HepG2 (cell line): Measurements from ENCODE around the gene OSBPL2. TPM values are rescaled to one million over a fixed set of nuclear protein-coding genes. Genes with fewer than 3 reads are reported as not detected.

Experiments
- ATAC-seq: fragments of 200-7000 bp; cut with Tn5 transposase; 3 replicates; pipeline ENCODE4 v1.9.1; 2020; ENCODE audit warnings: mild to moderate bottlenecking, moderate library complexity
- BruUV-seq: library from RNA; stranded (reverse); fragments of 400-500 nt; replicated peaks from 2 replicates; lab custom pipeline; 2021; lab: Mats Ljungman, UMichigan
- CTCF ChIA-PET: fragments of 300-600 bp; formaldehyde crosslinking; extraction: SDS; loops from one replicate; lab custom pipeline; 2021; ENCODE audit warnings: low total read pairs, inconsistent platforms, low intra/inter-chr PET ratio; lab: Yijun Ruan, JAX
- POLR2A ChIA-PET: fragments of 350-600 bp; sonication (Branson Sonifier 250); formaldehyde crosslinking; loops from one replicate; lab custom pipeline; 2020; ENCODE audit warnings: antibody characterized with exemption, inconsistent platforms; lab: Yijun Ruan, JAX
- DNase-seq: peaks from one replicate; pipeline ENCODE4 v3.0.0-alpha.2; 2015; ENCODE audit warnings: low spot score
- FAIRE-seq: peaks from 3 replicates; lab custom pipeline; 2011; peaks lifted over from hg19 to GRCh38; lab: Jason Lieb, UNC
- H2AFZ ChIP-seq: one replicate; pipeline ENCODE4 v1.6.1; 2011; ENCODE audit warnings: low read length, inconsistent platforms
- H3K27ac ChIP-seq: fragments of 300-600 bp; 3 replicates; pipeline ENCODE4 v1.8.0; 2011; ENCODE audit warnings: mixed run types, mild to moderate bottlenecking, mixed read lengths, low read length, inconsistent platforms; ENCODE audit not compliant: insufficient read depth; ENCODE audit errors: extremely low read length
- H3K27me3 ChIP-seq, 2 experiments: fragments of 200-600 bp in 1 of 2; 2 replicates in 1 of 2; 3 replicates in 1 of 2; pipeline versions ENCODE4 v1.6.0 to v1.8.0; 2011; ENCODE audit warnings: low read length in 2 of 2, mild to moderate bottlenecking in 2 of 2, moderate library complexity in 2 of 2, inconsistent platforms in 1 of 2; ENCODE audit not compliant: insufficient read depth in 2 of 2, control insufficient read depth in 1 of 2
- H3K36me3 ChIP-seq, 2 experiments: fragments of 200-600 bp in 1 of 2; replicated peaks in 1 of 2; 2 replicates in 1 of 2; 3 replicates in 1 of 2; pipeline versions ENCODE4 v1.5.1 to v1.8.0; 2011; ENCODE audit warnings: low read length in 2 of 2, inconsistent platforms in 1 of 2; ENCODE audit not compliant: insufficient read depth in 2 of 2, control insufficient read depth in 1 of 2
- H3K4me1 ChIP-seq: 2 replicates; pipeline ENCODE4 v1.5.1; 2012; ENCODE audit warnings: low read length, inconsistent platforms; ENCODE audit not compliant: insufficient read depth
- H3K4me2 ChIP-seq: 2 replicates; pipeline ENCODE4 v1.6.0; 2011; ENCODE audit warnings: low read depth, low read length, inconsistent platforms
- H3K4me3 ChIP-seq, 3 experiments: fragments of 200-600 bp in 1 of 3; sonication (generic), shearing (Covaris generic) in 1 of 3; replicated peaks in 1 of 3; 2 replicates each; pipeline ENCODE4 v1.5.1; 2011 to 2016; ENCODE audit warnings: low read length in 3 of 3, inconsistent platforms in 2 of 3, low read depth in 2 of 3, mild to moderate bottlenecking in 2 of 3, control low read depth in 1 of 3, mixed read lengths in 1 of 3; ENCODE audit not compliant: insufficient read depth in 1 of 3
- H3K79me2 ChIP-seq: one replicate; pipeline ENCODE4 v1.6.1; 2011; ENCODE audit warnings: low read length, inconsistent platforms; ENCODE audit not compliant: insufficient read depth
- H3K9ac ChIP-seq: 2 replicates; pipeline ENCODE4 v1.6.0; 2011; ENCODE audit warnings: mild to moderate bottlenecking, low read depth, low read length, inconsistent platforms; ENCODE audit not compliant: insufficient read depth
- H3K9me3 ChIP-seq: 2 replicates; pipeline ENCODE4 v1.5.1; 2012; ENCODE audit warnings: mild to moderate bottlenecking, low read length
- H4K20me1 ChIP-seq: 2 replicates; pipeline ENCODE4 v1.6.0; 2011; ENCODE audit warnings: inconsistent platforms, mild to moderate bottlenecking, low read length, moderate library complexity; ENCODE audit not compliant: insufficient read depth
- FOXA1 ChIP-seq, 2 experiments: fragments of 450-650 bp in 1 of 2; sonication (generic) in 1 of 2; formaldehyde crosslinking in 1 of 2; IDR thresholded peaks; 2 replicates each; pipeline versions ENCODE4 v1.4.0 to v1.6.1; 2016 to 2020; ENCODE audit warnings: missing genetic modification reagents in 1 of 2
- MAFG ChIP-seq: sonication (generic); formaldehyde crosslinking; IDR thresholded peaks from 2 replicates; pipeline ENCODE4 v1.5.1; 2020; ENCODE audit warnings: mild to moderate bottlenecking, missing genetic modification reagents
- NFKBIZ ChIP-seq: IDR thresholded peaks from 2 replicates; pipeline ENCODE4 v1.6.1; 2018; ENCODE audit warnings: missing genetic modification reagents, missing compliant biosample characterization
- STAG1 ChIP-seq: sonication (generic); formaldehyde crosslinking; IDR thresholded peaks from 2 replicates; pipeline ENCODE4 v1.4.0; 2020; ENCODE audit warnings: missing genetic modification reagents
- ZNF660 ChIP-seq: sonication (generic); formaldehyde crosslinking; IDR thresholded peaks from 2 replicates; pipeline ENCODE4 v1.5.1; 2020; ENCODE audit warnings: mild to moderate bottlenecking, low read depth, missing genetic modification reagents, borderline replicate concordance
- ZNF672 ChIP-seq: sonication (generic); formaldehyde crosslinking; IDR thresholded peaks from 2 replicates; pipeline ENCODE4 v1.8.1; 2022; ENCODE audit warnings: missing genetic modification reagents
- WGBS: methylation state at CpG from one replicate; pipeline ENCODE4 v1.1.6; 2017; ENCODE audit warnings: low lambda C conversion rate; 5-methylcytosine and 5-hydroxymethylcytosine counted together
- in situ Hi-C: cut with HindIII; loops from 2 replicates; pipeline ENCODE4 v1.10.0; 2017; ENCODE audit warnings: low pct_unique_long_range_greater_than_20kb; ENCODE audit not compliant: extremely low pct_ligation_motif_present
- intact Hi-C: fragments of 100-400 bp; cut with micrococcal nuclease; formaldehyde crosslinking; loops from one replicate; pipeline ENCODE4 v1.10.0; 2022; ENCODE audit not compliant: unreplicated experiment
- polyA plus RNA-seq, 8 experiments: library from polyadenylated mRNA; depleted of rRNA in 3 of 8; stranded (reverse) in 7 of 8; unstranded in 1 of 8; fragments of >200 nt; fragmentation: Illumina TruSeq in 4 of 8; extraction: Trizol in 4 of 8; gene quantifications; 2 replicates each; pipeline versions ENCODE4 v1.2.1 to v1.2.3, GENCODE V29; 2011 to 2016; ENCODE audit warnings: low read depth in 4 of 8, missing spikeins in 1 of 8, mixed read lengths in 1 of 8; ENCODE audit not compliant: insufficient read depth in 1 of 8
- total RNA-seq, 5 experiments: library from RNA; depleted of rRNA; stranded (reverse); fragments of >200 nt; fragmentation: Illumina TruSeq; extraction: Trizol; gene quantifications; 2 replicates each; pipeline ENCODE4 v1.2.3, GENCODE V29; 2016; ENCODE audit warnings: low read depth in 1 of 5
- TF ChIP-seq, protein P1 (sequence below): sonication (generic); formaldehyde crosslinking; IDR thresholded peaks from 2 replicates; pipeline ENCODE4 v1.8.0; 2022; ENCODE audit warnings: mild to moderate bottlenecking, missing genetic modification reagents, moderate library complexity
- TF ChIP-seq, protein P2 (sequence below): sonication (generic); formaldehyde crosslinking; IDR thresholded peaks from 2 replicates; pipeline ENCODE4 v1.4.0; 2020; ENCODE audit warnings: missing genetic modification reagents, borderline replicate concordance
- TF ChIP-seq, protein P3 (sequence below), 2 experiments: sonication (generic) in 1 of 2; formaldehyde crosslinking in 1 of 2; IDR thresholded peaks; 2 replicates each; pipeline versions ENCODE4 v1.4.0 to v1.6.1; 2016 to 2020; ENCODE audit warnings: borderline replicate concordance in 1 of 2, low read depth in 1 of 2, mild to moderate bottlenecking in 1 of 2, missing genetic modification reagents in 1 of 2

OSBPL2 gene
- total and polyA plus RNA-seq, 2 of the 13 experiments (the other 11 are each of a cell fraction or from before 2014, with no cell fraction given) = 18.5 to 37.4 TPM

DNA sequence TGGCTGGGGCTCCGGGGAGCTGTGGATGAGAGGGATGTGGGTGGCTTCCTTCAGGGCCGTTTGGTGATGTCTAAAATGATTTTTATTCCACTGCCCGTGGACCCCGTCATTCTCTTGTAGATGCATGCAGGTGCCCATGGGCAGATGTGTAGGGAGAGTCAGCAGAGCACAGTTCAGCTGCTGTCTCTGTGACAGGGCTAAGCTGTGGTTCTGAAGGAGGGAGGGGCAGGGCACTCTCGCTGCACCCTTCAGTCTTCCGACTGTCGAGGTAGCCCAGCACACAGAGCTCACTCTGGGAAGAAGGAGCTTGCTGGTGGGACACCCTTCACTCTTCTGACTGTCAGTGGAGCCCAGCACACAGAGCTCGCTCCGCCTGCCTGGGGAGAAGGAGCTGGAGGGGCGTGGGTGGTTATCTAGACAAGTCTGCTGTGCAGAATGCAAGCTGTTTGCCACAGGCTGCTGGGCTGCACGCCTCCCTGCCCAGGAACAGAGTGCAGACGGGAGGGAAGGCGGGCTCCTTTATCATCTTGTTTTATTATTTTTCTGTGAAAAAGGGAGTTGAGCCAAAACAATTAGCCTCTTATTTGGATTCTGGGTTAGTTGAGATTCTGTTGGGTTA lies 36.1 kb downstream of the OSBPL2 start:
- FAIRE-seq (no peak), DNase-seq (no peak), ATAC-seq (no peak)
- TF ChIP-seq, protein P1, sequence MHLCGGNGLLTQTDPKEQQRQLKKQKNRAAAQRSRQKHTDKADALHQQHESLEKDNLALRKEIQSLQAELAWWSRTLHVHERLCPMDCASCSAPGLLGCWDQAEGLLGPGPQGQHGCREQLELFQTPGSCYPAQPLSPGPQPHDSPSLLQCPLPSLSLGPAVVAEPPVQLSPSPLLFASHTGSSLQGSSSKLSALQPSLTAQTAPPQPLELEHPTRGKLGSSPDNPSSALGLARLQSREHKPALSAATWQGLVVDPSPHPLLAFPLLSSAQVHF (CRISPR knock-in tag) = no peak
- no peak for TF ChIP-seq ZNF660 (CRISPR knock-in tag)
- TF ChIP-seq NFKBIZ (CRISPR knock-in tag) = no peak
- TF ChIP-seq MAFG (CRISPR knock-in tag) = no peak
- TF ChIP-seq, protein P2, sequence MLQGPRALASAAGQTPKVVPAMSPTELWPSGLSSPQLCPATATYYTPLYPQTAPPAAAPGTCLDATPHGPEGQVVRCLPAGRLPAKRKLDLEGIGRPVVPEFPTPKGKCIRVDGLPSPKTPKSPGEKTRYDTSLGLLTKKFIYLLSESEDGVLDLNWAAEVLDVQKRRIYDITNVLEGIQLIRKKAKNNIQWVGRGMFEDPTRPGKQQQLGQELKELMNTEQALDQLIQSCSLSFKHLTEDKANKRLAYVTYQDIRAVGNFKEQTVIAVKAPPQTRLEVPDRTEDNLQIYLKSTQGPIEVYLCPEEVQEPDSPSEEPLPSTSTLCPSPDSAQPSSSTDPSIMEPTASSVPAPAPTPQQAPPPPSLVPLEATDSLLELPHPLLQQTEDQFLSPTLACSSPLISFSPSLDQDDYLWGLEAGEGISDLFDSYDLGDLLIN (CRISPR knock-in tag) = no peak
- no peak for TF ChIP-seq FOXA1 (IDR thresholded peaks at IDR 0.05)
- no peak for TF ChIP-seq FOXA1 (CRISPR knock-in tag; IDR thresholded peaks at IDR 0.05)
- no peak for TF ChIP-seq ZNF672 (CRISPR knock-in tag)
- TF ChIP-seq STAG1 (CRISPR knock-in tag) = no peak
- TF ChIP-seq, protein P3, sequence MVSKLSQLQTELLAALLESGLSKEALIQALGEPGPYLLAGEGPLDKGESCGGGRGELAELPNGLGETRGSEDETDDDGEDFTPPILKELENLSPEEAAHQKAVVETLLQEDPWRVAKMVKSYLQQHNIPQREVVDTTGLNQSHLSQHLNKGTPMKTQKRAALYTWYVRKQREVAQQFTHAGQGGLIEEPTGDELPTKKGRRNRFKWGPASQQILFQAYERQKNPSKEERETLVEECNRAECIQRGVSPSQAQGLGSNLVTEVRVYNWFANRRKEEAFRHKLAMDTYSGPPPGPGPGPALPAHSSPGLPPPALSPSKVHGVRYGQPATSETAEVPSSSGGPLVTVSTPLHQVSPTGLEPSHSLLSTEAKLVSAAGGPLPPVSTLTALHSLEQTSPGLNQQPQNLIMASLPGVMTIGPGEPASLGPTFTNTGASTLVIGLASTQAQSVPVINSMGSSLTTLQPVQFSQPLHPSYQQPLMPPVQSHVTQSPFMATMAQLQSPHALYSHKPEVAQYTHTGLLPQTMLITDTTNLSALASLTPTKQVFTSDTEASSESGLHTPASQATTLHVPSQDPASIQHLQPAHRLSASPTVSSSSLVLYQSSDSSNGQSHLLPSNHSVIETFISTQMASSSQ (IDR thresholded peaks at IDR 0.05; ENCODE audit: low read depth) = no peak
- TF ChIP-seq, protein P3 (CRISPR knock-in tag; IDR thresholded peaks at IDR 0.05; ENCODE audit: borderline replicate concordance) = no peak
- Histone ChIP-seq H3K27me3 (no peaks in the 10 kb centered on the region), H3K79me2 (no peaks in the 10 kb centered on the region), H3K9ac (no peak overlapping the region), H3K9me3 (no peaks in the 10 kb centered on the region), H3K4me1 (0 out of 2 replicates have a peak, but pooled peaks cover 3% of the 10 kb centered on the region), H2AFZ (no peak overlapping the region), H4K20me1 (peaks cover 4% of the 10 kb centered on the region; the same call in 1 of the 2 replicates), H3K4me2 (no peak overlapping the region), H3K36me3 (peaks cover 51 to 67% of the 10 kb centered on the region in 2 experiments), H3K4me3 (no peak overlapping the region), H3K27ac (no peak overlapping the region)
- ChIA-PET POLR2A (no interaction called here), CTCF (no interaction called here)
- in situ Hi-C loops (no loop called here), intact Hi-C loops (no loop called here)
- no TSS peak for BruUV-seq
- WGBS = 95% methylated on average over 13 of the region's 13 CpGs
